Measurements from ENCODE around the gene SERTAD3.
"Not testable (repeated sequence)": the region's sequence is repeated elsewhere in the genome, so short reads cannot be mapped to it uniquely, and the experiment has no call there.

The SERTAD3 gene

GRCh38 chr19:40465025-40465556 is 21.0 kb upstream of the SERTAD3 start:
- H3K4me3 ChIP-seq (ENCODE audit: low read length) = peak overlapping the region; percentile 69
- no peak for TF ChIP-seq CTCF (conservative IDR thresholded peaks at IDR 0.05; ENCODE audit: low read depth, low read length)
- DNase-seq (ENCODE audit: low read depth) = no peak

GRCh38 chr19:40464059-40465024 is 20.2 kb upstream of the SERTAD3 start:
- DNase-seq (ENCODE audit: low read depth) = peak; percentile 61
- peak overlapping the region; percentile 69 for H3K4me3 ChIP-seq (ENCODE audit: low read length)
- TF ChIP-seq CTCF (conservative IDR thresholded peaks at IDR 0.05; ENCODE audit: low read depth, low read length) = peak; percentile 89

GRCh38 chr19:40463587-40464037 is 19.5 kb upstream of the SERTAD3 start:
- H3K4me3 ChIP-seq (ENCODE audit: low read length); DNase-seq (ENCODE audit: low read depth): not testable (repeated sequence)

- no peak for DNase-seq (ENCODE audit: low read depth)
- H3K4me3 ChIP-seq (ENCODE audit: low read length) = no peak overlapping the region
- no peak for TF ChIP-seq CTCF (conservative IDR thresholded peaks at IDR 0.05; ENCODE audit: low read depth, low read length)
These were observed 17.6 kb upstream of the SERTAD3 start for GRCh38 chr19:40461669-40462221.

- no peak overlapping the region for H3K4me3 ChIP-seq (ENCODE audit: low read length)
- no peak for TF ChIP-seq CTCF (conservative IDR thresholded peaks at IDR 0.05; ENCODE audit: low read depth, low read length)
- DNase-seq (ENCODE audit: low read depth) = no peak
These were observed 16.1 kb upstream of the SERTAD3 start for GRCh38 chr19:40460185-40460584.

- DNase-seq (ENCODE audit: low read depth) = no peak
- no peak overlapping the region for H3K4me3 ChIP-seq (ENCODE audit: low read length)
- no peak for TF ChIP-seq CTCF (conservative IDR thresholded peaks at IDR 0.05; ENCODE audit: low read depth, low read length)
These were observed 14.5 kb upstream of the SERTAD3 start for GRCh38 chr19:40458597-40458974.

GRCh38 chr19:40457953-40458596 is 13.9 kb upstream of the SERTAD3 start:
- DNase-seq (ENCODE audit: low read depth) = no peak
- no peak overlapping the region for H3K4me3 ChIP-seq (ENCODE audit: low read length)
- TF ChIP-seq CTCF (conservative IDR thresholded peaks at IDR 0.05; ENCODE audit: low read depth, low read length) = no peak

Data from retinal pigment epithelial cell (primary cell).